CD8-positive, alpha-beta memory T cell (primary cell): ENCODE data around the gene SLC6A17. TPM values are rescaled to one million over a fixed set of nuclear protein-coding genes. Genes with fewer than 3 reads are reported as not detected.

Experiments
- CTCF ChIA-PET: fragments of 350-600 bp; sonication (Branson Sonifier 250); formaldehyde crosslinking; loops from one replicate; lab custom pipeline; 2021; ENCODE audit warnings: antibody characterized with exemption; lab: Charles Lee
- POLR2A ChIA-PET: fragments of 350-600 bp; sonication (Branson Sonifier 250); formaldehyde crosslinking; loops from one replicate; lab custom pipeline; 2021; ENCODE audit warnings: antibody characterized with exemption; lab: Charles Lee
- DNase-seq, 5 donors: peaks; one replicate each; pipeline versions ENCODE4 v3.0.0 to v3.0.0-alpha.2; 2020 to 2022; ENCODE audit warnings: mixed read lengths in 1 of 5
- H3K27ac ChIP-seq: one replicate; pipeline ENCODE4 v1.7.0; 2013; ENCODE audit warnings: low read depth, mild to moderate bottlenecking, low read length, moderate library complexity
- H3K27me3 ChIP-seq: 2 replicates; pipeline ENCODE4 v1.7.0; 2013; ENCODE audit warnings: low read length, mild to moderate bottlenecking; ENCODE audit not compliant: insufficient read depth, poor library complexity, severe bottlenecking
- H3K36me3 ChIP-seq: 2 replicates; pipeline ENCODE4 v1.7.0; 2013; ENCODE audit warnings: mild to moderate bottlenecking, low read length, moderate library complexity; ENCODE audit not compliant: insufficient read depth
- H3K4me1 ChIP-seq: 2 replicates; pipeline ENCODE4 v1.7.0; 2013; ENCODE audit warnings: mild to moderate bottlenecking, low read length, moderate library complexity; ENCODE audit not compliant: insufficient read depth
- H3K4me3 ChIP-seq: 2 replicates; pipeline ENCODE4 v1.7.0; 2013; ENCODE audit warnings: mild to moderate bottlenecking, low read length
- H3K9me3 ChIP-seq: 2 replicates; pipeline ENCODE4 v1.7.0; 2013; ENCODE audit warnings: mild to moderate bottlenecking, low read length
- H3K27ac Mint-ChIP-seq, 8 donors: one replicate each; pipeline ENCODE4 v1.8.0; 2020 to 2021; ENCODE audit warnings: mixed read lengths in 8 of 8, mild to moderate bottlenecking in 6 of 8, inconsistent platforms in 3 of 8, moderate library complexity in 3 of 8
- H3K27me3 Mint-ChIP-seq, 2 donors: one replicate each; pipeline ENCODE4 v1.8.0; 2020 to 2021; ENCODE audit warnings: mixed read lengths in 2 of 2, mild to moderate bottlenecking in 1 of 2, moderate library complexity in 1 of 2
- H3K36me3 Mint-ChIP-seq, 3 donors: one replicate each; pipeline ENCODE4 v1.8.0; 2020 to 2021; ENCODE audit warnings: mixed read lengths in 3 of 3, inconsistent platforms in 1 of 3, mild to moderate bottlenecking in 1 of 3
- H3K4me1 Mint-ChIP-seq, 3 donors: one replicate each; pipeline ENCODE4 v1.8.0; 2020 to 2021; ENCODE audit warnings: mixed read lengths in 3 of 3, inconsistent platforms in 1 of 3, mild to moderate bottlenecking in 1 of 3
- H3K4me3 Mint-ChIP-seq, 7 donors: one replicate each; pipeline ENCODE4 v1.8.0; 2020 to 2021; ENCODE audit warnings: mixed read lengths in 7 of 7, mild to moderate bottlenecking in 6 of 7, moderate library complexity in 4 of 7, inconsistent platforms in 2 of 7
- H3K9me3 Mint-ChIP-seq, 5 donors: one replicate each; pipeline ENCODE4 v1.8.0; 2020 to 2022; ENCODE audit warnings: mixed read lengths in 5 of 5, mild to moderate bottlenecking in 3 of 5, moderate library complexity in 2 of 5, inconsistent platforms in 1 of 5
- polyA plus RNA-seq: library from polyadenylated mRNA; unstranded; fragments of 300-500 nt; fragmentation: Illumina TruSeq; gene quantifications from one replicate; pipeline ENCODE4 v1.2.3, GENCODE V29; 2021
- total RNA-seq, 2 experiments: library from RNA; stranded (reverse); gene quantifications; one replicate each; pipeline ENCODE4 v1.2.3, GENCODE V29; 2021

SLC6A17 gene
- total and polyA plus RNA-seq, 3 experiments from 2014 or later = 0.07 TPM; not detected in 1

- Mint-ChIP-seq H3K4me3 (no peak overlapping the region), H3K9me3 (peaks cover 0 to 2% (median 0%) of the 10 kb centered on the region in 5 donors), H3K36me3 (no peaks in the 10 kb centered on the region), H3K4me1 (no peaks in the 10 kb centered on the region), H3K27ac (no peak overlapping the region), H3K27me3 (peaks cover 11 to 25% of the 10 kb centered on the region in 2 donors)
- Histone ChIP-seq H3K36me3 (no peaks in the 10 kb centered on the region), H3K4me1 (no peaks in the 10 kb centered on the region), H3K4me3 (no peak overlapping the region), H3K27ac (no peak overlapping the region), H3K9me3 (no peaks in the 10 kb centered on the region), H3K27me3 (no peaks in the 10 kb centered on the region)
- POLR2A ChIA-PET = no interaction called here
- no peak for DNase-seq
- CTCF ChIA-PET = no interaction called here
These were observed 20.8 kb downstream of the SLC6A17 start for GRCh38 chr1:110170766-110171733.

GRCh38 chr1:110172001-110172400, 21.7 kb downstream of the SLC6A17 start:
- Histone ChIP-seq H3K9me3 (no peaks in the 10 kb centered on the region), H3K4me3 (no peak overlapping the region), H3K36me3 (no peaks in the 10 kb centered on the region), H3K27ac (no peak overlapping the region), H3K27me3 (no peaks in the 10 kb centered on the region), H3K4me1 (no peaks in the 10 kb centered on the region)
- peaks cover 0 to 2% (median 0%) of the 10 kb centered on the region in 5 donors for H3K9me3 Mint-ChIP-seq
- POLR2A ChIA-PET = no interaction called here
- H3K27ac Mint-ChIP-seq = no peak overlapping the region
- no peaks in the 10 kb centered on the region for H3K4me1 Mint-ChIP-seq
- no peak for DNase-seq
- CTCF ChIA-PET = no interaction called here
- no peaks in the 10 kb centered on the region for H3K36me3 Mint-ChIP-seq
- H3K27me3 Mint-ChIP-seq = peaks cover 14 to 25% of the 10 kb centered on the region in 2 donors
- no peak overlapping the region for H3K4me3 Mint-ChIP-seq

GRCh38 chr1:110173466-110174105, 23.3 kb downstream of the SLC6A17 start:
- H3K27me3 Mint-ChIP-seq = peaks cover 14 to 25% of the 10 kb centered on the region in 2 donors
- POLR2A ChIA-PET = no interaction called here
- CTCF ChIA-PET = no interaction called here
- no peak for DNase-seq
- H3K4me1 Mint-ChIP-seq = no peaks in the 10 kb centered on the region
- no peaks in the 10 kb centered on the region for H3K27me3 ChIP-seq
- no peaks in the 10 kb centered on the region for H3K4me1 ChIP-seq
- H3K9me3 ChIP-seq = no peaks in the 10 kb centered on the region
- H3K27ac Mint-ChIP-seq = no peak overlapping the region
- H3K4me3 ChIP-seq = no peak overlapping the region
- H3K9me3 Mint-ChIP-seq = peaks cover 0 to 2% (median under 1%) of the 10 kb centered on the region in 5 donors
- no peak overlapping the region for H3K4me3 Mint-ChIP-seq
- H3K36me3 ChIP-seq = no peaks in the 10 kb centered on the region
- H3K36me3 Mint-ChIP-seq = no peaks in the 10 kb centered on the region
- H3K27ac ChIP-seq = no peak overlapping the region

GRCh38 chr1:110174961-110175360, 24.7 kb downstream of the SLC6A17 start:
- no peak overlapping the region for H3K4me3 ChIP-seq
- H3K36me3 ChIP-seq = no peaks in the 10 kb centered on the region
- Mint-ChIP-seq H3K27me3 (peaks cover 16 to 30% of the 10 kb centered on the region in 2 donors), H3K4me1 (no peaks in the 10 kb centered on the region), H3K36me3 (no peaks in the 10 kb centered on the region), H3K27ac (no peak overlapping the region), H3K9me3 (peaks cover 0 to 5% (median 2%) of the 10 kb centered on the region in 5 donors), H3K4me3 (no peak overlapping the region)
- H3K4me1 ChIP-seq = no peaks in the 10 kb centered on the region
- ChIA-PET CTCF (interaction anchor here (1.1 kb wide), 1 partner anchor 285 kb away, joined by 3 read pairs; no protein-coding TSS in a partner anchor), POLR2A (no interaction called here)
- no peaks in the 10 kb centered on the region for H3K27me3 ChIP-seq
- no peak for DNase-seq
- no peaks in the 10 kb centered on the region for H3K9me3 ChIP-seq
- H3K27ac ChIP-seq = no peak overlapping the region

GRCh38 chr1:110176299-110176956, 26.1 kb downstream of the SLC6A17 start:
- no peaks in the 10 kb centered on the region for H3K4me1 Mint-ChIP-seq
- no peak overlapping the region for H3K4me3 Mint-ChIP-seq
- H3K36me3 Mint-ChIP-seq = no peaks in the 10 kb centered on the region
- H3K9me3 Mint-ChIP-seq = peaks cover 0 to 5% (median 2%) of the 10 kb centered on the region in 5 donors
- peaks cover 18 to 29% of the 10 kb centered on the region in 2 donors for H3K27me3 Mint-ChIP-seq
- Histone ChIP-seq H3K9me3 (no peaks in the 10 kb centered on the region), H3K4me3 (no peak overlapping the region), H3K4me1 (no peaks in the 10 kb centered on the region), H3K27ac (no peak overlapping the region), H3K36me3 (no peaks in the 10 kb centered on the region), H3K27me3 (no peaks in the 10 kb centered on the region)
- ChIA-PET CTCF (interaction anchor here (1.1 kb wide), 1 partner anchor 20 kb away, joined by 3 read pairs; no protein-coding TSS in a partner anchor), POLR2A (no interaction called here)
- H3K27ac Mint-ChIP-seq = no peak overlapping the region
- DNase-seq = no peak

- no peak overlapping the region for H3K4me3 ChIP-seq
- no peak overlapping the region for H3K27ac Mint-ChIP-seq
- no peak for DNase-seq
- H3K27me3 Mint-ChIP-seq = peaks cover 18 to 22% of the 10 kb centered on the region in 2 donors
- no peaks in the 10 kb centered on the region for H3K4me1 Mint-ChIP-seq
- no peak overlapping the region for H3K4me3 Mint-ChIP-seq
- no peak overlapping the region for H3K27ac ChIP-seq
- H3K36me3 Mint-ChIP-seq = no peaks in the 10 kb centered on the region
- no peaks in the 10 kb centered on the region for H3K4me1 ChIP-seq
- H3K36me3 ChIP-seq = no peaks in the 10 kb centered on the region
- CTCF ChIA-PET = no interaction called here
- H3K9me3 Mint-ChIP-seq = peaks cover 0 to 5% (median 2%) of the 10 kb centered on the region in 5 donors
- H3K9me3 ChIP-seq = no peaks in the 10 kb centered on the region
- POLR2A ChIA-PET = no interaction called here
- H3K27me3 ChIP-seq = no peaks in the 10 kb centered on the region
These were observed 27.5 kb downstream of the SLC6A17 start for GRCh38 chr1:110177775-110178174.

- ChIA-PET POLR2A (no interaction called here), CTCF (no interaction called here)
- no peak overlapping the region for H3K4me3 ChIP-seq
- Mint-ChIP-seq H3K9me3 (peaks cover 0 to 1% (median 0%) of the 10 kb centered on the region in 5 donors), H3K27me3 (peaks cover 6 to 10% of the 10 kb centered on the region in 2 donors), H3K4me1 (no peaks in the 10 kb centered on the region), H3K36me3 (no peaks in the 10 kb centered on the region), H3K4me3 (no peak overlapping the region), H3K27ac (no peak overlapping the region)
- no peaks in the 10 kb centered on the region for H3K4me1 ChIP-seq
- H3K27ac ChIP-seq = no peak overlapping the region
- H3K36me3 ChIP-seq = no peaks in the 10 kb centered on the region
- DNase-seq = no peak
- no peaks in the 10 kb centered on the region for H3K27me3 ChIP-seq
- H3K9me3 ChIP-seq = no peaks in the 10 kb centered on the region
These were observed 33.4 kb downstream of the SLC6A17 start for GRCh38 chr1:110183642-110184167.
